Measurements from ENCODE around the gene ZNF574.

ZNF574 gene

GRCh38 chr19:42065051-42065450 is 10.9 kb upstream of the ZNF574 start:
- DNase-seq, result no peak
- TF ChIP-seq, protein P1, sequence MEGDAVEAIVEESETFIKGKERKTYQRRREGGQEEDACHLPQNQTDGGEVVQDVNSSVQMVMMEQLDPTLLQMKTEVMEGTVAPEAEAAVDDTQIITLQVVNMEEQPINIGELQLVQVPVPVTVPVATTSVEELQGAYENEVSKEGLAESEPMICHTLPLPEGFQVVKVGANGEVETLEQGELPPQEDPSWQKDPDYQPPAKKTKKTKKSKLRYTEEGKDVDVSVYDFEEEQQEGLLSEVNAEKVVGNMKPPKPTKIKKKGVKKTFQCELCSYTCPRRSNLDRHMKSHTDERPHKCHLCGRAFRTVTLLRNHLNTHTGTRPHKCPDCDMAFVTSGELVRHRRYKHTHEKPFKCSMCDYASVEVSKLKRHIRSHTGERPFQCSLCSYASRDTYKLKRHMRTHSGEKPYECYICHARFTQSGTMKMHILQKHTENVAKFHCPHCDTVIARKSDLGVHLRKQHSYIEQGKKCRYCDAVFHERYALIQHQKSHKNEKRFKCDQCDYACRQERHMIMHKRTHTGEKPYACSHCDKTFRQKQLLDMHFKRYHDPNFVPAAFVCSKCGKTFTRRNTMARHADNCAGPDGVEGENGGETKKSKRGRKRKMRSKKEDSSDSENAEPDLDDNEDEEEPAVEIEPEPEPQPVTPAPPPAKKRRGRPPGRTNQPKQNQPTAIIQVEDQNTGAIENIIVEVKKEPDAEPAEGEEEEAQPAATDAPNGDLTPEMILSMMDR (IDR thresholded peaks at IDR 0.05), result no peak
- Mint-ChIP-seq H3K27ac (no peak overlapping the region), H3K4me3 (no peak overlapping the region), H3K4me1 (peaks cover 6% of the 10 kb centered on the region), H3K36me3 (ENCODE audit: low read depth) (no peaks in the 10 kb centered on the region), H3K27me3 (ENCODE audit: low read depth, poor library complexity) (no peaks in the 10 kb centered on the region), H3K9me3 (no peaks in the 10 kb centered on the region)

DNA sequence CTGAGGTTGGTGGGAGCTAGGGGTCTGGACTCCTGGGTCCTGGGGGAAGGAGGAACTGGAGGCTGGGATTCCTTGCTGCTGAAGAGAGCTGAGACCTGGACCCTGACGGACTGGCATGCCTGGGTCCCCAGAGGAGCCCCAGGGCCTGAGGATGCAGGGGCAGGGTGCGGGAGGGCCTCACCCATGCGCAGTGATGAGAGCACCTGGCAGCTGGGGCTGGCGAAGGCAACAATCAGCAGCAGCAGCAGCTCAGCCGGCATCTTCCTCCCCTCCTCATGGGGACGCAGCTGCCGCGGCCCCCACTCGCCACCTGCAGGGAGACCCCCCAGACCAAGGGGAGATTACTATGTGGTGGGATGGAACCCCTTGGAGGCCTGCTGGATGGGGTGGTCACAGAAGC is 10.5 kb upstream of the ZNF574 start:
- TF ChIP-seq, protein P1 (IDR thresholded peaks at IDR 0.05), result no peak
- Mint-ChIP-seq H3K4me1 (peaks cover 11% of the 10 kb centered on the region), H3K36me3 (ENCODE audit: low read depth) (no peaks in the 10 kb centered on the region), H3K27ac (no peak overlapping the region), H3K9me3 (no peaks in the 10 kb centered on the region), H3K4me3 (no peak overlapping the region), H3K27me3 (ENCODE audit: low read depth, poor library complexity) (no peaks in the 10 kb centered on the region)
- DNase-seq, result no peak

GRCh38 chr19:42066075-42066754 is 9.8 kb upstream of the ZNF574 start:
- no peak overlapping the region for H3K4me3 Mint-ChIP-seq
- H3K4me1 Mint-ChIP-seq, result peaks cover 14% of the 10 kb centered on the region
- DNase-seq, result no peak
- peaks cover 1% of the 10 kb centered on the region for H3K27me3 Mint-ChIP-seq (ENCODE audit: low read depth, poor library complexity)
- no peaks in the 10 kb centered on the region for H3K9me3 Mint-ChIP-seq
- H3K27ac Mint-ChIP-seq, result no peak overlapping the region
- TF ChIP-seq, protein P1 (IDR thresholded peaks at IDR 0.05), result no peak
- no peaks in the 10 kb centered on the region for H3K36me3 Mint-ChIP-seq (ENCODE audit: low read depth)

GRCh38 chr19:42067315-42067888 is 8.6 kb upstream of the ZNF574 start:
- Mint-ChIP-seq H3K4me1 (peaks cover 18% of the 10 kb centered on the region), H3K36me3 (ENCODE audit: low read depth) (no peaks in the 10 kb centered on the region), H3K4me3 (no peak overlapping the region), H3K27ac (no peak overlapping the region), H3K27me3 (ENCODE audit: low read depth, poor library complexity) (peaks cover 9% of the 10 kb centered on the region), H3K9me3 (no peaks in the 10 kb centered on the region)
- no peak for DNase-seq
- TF ChIP-seq, protein P1 (IDR thresholded peaks at IDR 0.05), result no peak

DNA sequence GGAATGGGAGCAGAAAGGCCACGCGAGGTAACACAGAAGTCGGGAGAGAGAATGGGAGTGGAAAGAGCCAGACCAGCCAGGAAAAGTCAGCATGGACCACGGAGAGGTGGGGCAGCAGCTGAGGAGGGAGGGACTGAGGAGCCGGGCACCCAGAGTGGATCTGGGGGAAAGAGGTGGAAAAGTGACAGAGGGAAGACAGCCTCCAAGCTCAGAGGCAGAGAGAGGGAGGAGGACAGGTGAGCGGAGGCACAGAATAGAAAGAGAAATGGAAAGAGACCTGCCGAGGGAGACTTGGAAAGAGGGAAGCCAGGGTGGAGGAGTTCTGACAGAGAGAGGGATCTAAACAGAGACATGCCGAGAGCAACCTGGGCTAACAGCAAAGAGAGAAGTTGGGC is 7.6 kb upstream of the ZNF574 start:
- no peak overlapping the region for H3K27ac Mint-ChIP-seq
- peaks cover 14% of the 10 kb centered on the region for H3K27me3 Mint-ChIP-seq (ENCODE audit: low read depth, poor library complexity)
- H3K36me3 Mint-ChIP-seq (ENCODE audit: low read depth), result no peaks in the 10 kb centered on the region
- no peaks in the 10 kb centered on the region for H3K9me3 Mint-ChIP-seq
- TF ChIP-seq, protein P1 (IDR thresholded peaks at IDR 0.05), result no peak
- no peak overlapping the region for H3K4me3 Mint-ChIP-seq
- DNase-seq, result no peak
- H3K4me1 Mint-ChIP-seq, result peaks cover 18% of the 10 kb centered on the region
